Measurements from ENCODE around the gene F13B. TPM values are rescaled to one million over a fixed set of nuclear protein-coding genes. Genes with fewer than 3 reads are reported as not detected.

The F13B gene
- total RNA-seq = not detected in 2 replicates

GRCh38 chr1:197066719-197067456, at the start of gene F13B:
TSS of gene F13B (minus strand) at chr1:197067260. CDS start at chr1:197067223, 37 bp downstream.

Other genes with a start within 250 kb of the F13B start
- not detected in 2 replicates for gene CFHR1, start 247.5 kb downstream of the F13B start, total RNA-seq
- gene CFHR4, start 179.2 kb downstream of the F13B start, total RNA-seq = not detected in 2 replicates
- gene CFHR2, start 123.5 kb downstream of the F13B start, total RNA-seq = not detected in 2 replicates
- not detected in 2 replicates for gene CFHR5, start 89.7 kb downstream of the F13B start, total RNA-seq
- gene ASPM, start 79.4 kb upstream of the F13B start, total RNA-seq = 40.0 and 40.8 TPM in 2 replicates
- gene ZBTB41, start 134.0 kb upstream of the F13B start, total RNA-seq = 3.1 and 3.7 TPM in 2 replicates
- gene CRB1, start 201.0 kb upstream of the F13B start, total RNA-seq = not detected in 2 replicates